Stimulated activated CD4-positive, alpha-beta T cell treated with anti-CD3 and anti-CD28 coated beads, Interleukin-15, amount 100 ng/mL, for 24 hours (primary cell): Measurements from ENCODE around the gene TSGA10.
"Not testable (repeated sequence)": the region's sequence is repeated elsewhere in the genome, so short reads cannot be mapped to it uniquely, and the experiment has no call there.

Source experiments
- DNase-seq: peaks from one replicate; pipeline ENCODE4 v3.0.0-alpha.2; 2020

Gene TSGA10

GRCh38 chr2:99154643-99155536 lies at the start of gene TSGA10, which contains the start of gene LIPT1:
Gene TSGA10, minus strand, starts transcription at chr2:99154942. Its CDS starts 45,503 bp downstream, at chr2:99109439.
Gene LIPT1, plus strand, starts transcription at chr2:99154967. Its CDS starts 6,991 bp downstream, at chr2:99161958.
- DNase-seq: peak; percentile 95

GRCh38 chr2:99201959-99202678 lies 47.4 kb upstream of the TSGA10 start:
- no peak for DNase-seq

DNA sequence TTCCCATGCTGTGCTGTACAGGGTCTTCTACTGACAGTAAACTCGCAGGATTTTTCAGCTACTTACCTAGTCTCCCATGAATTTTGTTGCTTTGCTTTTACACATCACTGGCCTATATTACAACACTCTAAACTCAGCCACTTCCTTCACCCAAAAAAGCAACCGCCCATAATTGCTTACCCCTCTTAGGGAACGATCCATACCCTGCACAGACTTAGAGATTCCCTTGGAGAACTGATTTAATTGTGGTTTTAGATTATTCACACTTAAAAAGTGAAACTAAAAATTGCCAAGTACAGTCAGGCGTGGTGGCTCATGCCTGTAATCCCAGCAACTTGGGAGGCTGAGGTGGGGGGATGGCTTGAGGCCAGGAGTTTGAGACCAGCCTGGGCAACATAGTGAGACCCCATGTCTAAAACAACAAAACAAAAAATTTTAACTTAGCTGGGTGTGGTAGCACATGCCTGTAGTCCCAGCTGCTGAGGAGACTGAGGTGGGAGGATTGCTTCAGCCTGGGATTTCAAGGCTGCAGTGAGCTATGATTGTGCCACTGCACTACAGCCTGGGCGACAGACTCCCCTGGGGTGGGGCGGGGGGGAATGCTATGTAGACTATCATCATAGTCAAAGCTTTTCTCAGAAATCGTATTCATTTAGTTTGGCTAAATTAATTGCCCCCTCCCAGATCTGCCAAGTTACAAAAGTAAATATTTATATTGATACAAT lies 45.5 kb upstream of the TSGA10 start:
- no peak for DNase-seq

- no peak for DNase-seq
These were observed 43.5 kb upstream of the TSGA10 start for GRCh38 chr2:99198103-99198841.

DNA sequence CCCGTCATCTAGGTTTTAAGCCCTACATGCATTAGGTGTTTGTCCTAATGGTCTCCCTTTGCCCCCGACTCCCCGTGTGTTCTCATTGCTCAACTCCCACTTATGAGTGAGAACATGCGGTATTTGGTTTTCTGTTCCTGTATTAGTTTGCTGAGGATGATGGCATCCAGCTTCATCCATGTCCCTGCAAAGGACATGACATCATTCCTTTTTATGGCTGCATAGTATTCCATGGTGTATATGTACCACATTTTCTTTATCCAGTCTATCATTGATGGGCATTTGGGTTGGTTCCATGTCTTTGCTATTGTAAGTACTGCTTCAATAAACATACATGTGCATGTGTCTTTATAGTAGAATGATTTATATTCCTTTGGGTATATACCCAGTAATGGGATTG lies 37.6 kb upstream of the TSGA10 start:
- DNase-seq: not testable (repeated sequence)

DNA sequence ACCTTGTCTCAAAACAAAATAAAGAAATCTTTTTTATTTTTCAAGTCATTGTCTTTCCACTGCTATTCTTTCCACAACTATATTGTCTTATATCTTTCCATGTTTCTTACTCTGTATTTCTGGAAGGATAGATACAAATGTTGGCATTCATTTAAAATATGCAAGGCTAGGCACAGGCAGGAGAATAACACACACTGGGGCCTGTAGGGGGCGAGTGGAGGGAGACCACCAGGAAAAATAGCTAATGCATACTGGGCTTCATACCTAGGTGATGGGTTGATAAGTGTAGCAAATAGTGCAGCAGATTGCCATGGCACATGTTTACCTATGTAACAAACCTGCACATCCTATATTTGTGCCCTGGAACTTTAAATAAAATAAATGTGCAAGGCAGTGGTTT lies 35.8 kb upstream of the TSGA10 start:
- no peak for DNase-seq

GRCh38 chr2:99188357-99188756 lies 33.6 kb upstream of the TSGA10 start:
- no peak for DNase-seq

- DNase-seq: no peak
These were observed 32.3 kb upstream of the TSGA10 start for GRCh38 chr2:99187011-99187410.

- DNase-seq: no peak
These were observed 30.1 kb upstream of the TSGA10 start for GRCh38 chr2:99184811-99185210.

DNA sequence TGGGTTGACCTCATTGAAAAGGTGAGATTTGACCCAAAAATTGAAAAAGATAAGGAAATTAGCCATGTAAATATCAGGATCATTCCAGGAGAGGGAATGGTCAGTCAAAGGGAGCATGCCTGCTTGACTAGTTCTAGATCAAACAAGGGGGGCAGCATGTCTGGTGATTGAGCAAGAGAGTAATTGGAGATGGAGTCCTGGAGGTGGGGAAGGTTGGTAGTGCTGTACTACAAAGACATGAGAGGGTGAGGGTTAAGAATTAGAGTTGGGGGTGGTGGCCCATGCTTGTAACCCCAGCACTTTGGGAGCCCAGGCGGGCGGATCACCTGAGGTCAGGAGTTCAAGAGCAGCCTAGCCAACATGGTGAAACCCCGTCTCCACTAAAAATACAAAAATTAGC lies 28.3 kb upstream of the TSGA10 start:
- no peak for DNase-seq

DNA sequence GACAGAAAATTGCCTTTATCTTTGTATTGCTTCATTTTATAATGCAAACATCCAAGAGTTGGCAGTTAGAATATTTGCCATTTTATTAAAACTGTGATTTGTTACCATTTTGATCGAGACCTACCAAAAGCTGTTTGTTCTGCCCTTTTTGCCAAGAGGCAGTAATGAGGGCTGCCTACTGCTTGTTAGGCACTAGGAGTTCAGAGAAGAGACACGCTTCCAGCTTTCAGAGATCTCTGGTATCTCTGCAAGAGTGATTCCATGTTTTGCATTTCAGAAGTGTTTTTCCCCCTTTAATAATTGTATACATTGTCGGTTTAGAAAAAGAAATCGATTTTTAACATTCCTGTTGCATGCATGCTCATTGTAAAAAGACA lies 26.9 kb upstream of the TSGA10 start:
- no peak for DNase-seq

GRCh38 chr2:99180755-99181623 lies 26.2 kb upstream of the TSGA10 start, which contains the start of the genes MITD1 and MRPL30:
Gene MITD1, minus strand, starts transcription at chr2:99181058. Its CDS starts 77 bp downstream, at chr2:99180981.
Gene MRPL30, plus strand, starts transcription at chr2:99181184. Its CDS starts 5,020 bp downstream, at chr2:99186204.
- DNase-seq: peak; percentile 89

- DNase-seq: no peak
These were observed 16.8 kb upstream of the TSGA10 start for GRCh38 chr2:99171377-99172140.

DNA sequence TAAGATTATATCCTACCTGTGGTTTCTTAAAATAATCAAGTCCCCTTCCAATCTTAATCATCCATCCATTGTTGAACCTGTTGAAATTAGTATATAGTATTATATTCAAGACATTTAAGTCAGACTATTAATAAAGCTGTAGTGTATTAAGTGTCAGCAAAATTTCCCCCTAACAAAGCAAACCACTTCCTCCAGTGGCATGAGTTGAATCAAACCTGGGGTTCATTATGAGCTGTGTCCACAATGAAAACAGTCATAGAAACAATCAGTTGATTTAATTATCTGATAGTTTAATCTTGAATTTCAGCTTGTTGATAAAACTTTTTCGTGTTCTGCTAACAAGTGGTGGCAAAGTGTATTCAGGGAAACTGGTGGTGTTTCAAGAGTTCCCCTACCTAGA lies 14.8 kb upstream of the TSGA10 start:
- no peak for DNase-seq

DNA sequence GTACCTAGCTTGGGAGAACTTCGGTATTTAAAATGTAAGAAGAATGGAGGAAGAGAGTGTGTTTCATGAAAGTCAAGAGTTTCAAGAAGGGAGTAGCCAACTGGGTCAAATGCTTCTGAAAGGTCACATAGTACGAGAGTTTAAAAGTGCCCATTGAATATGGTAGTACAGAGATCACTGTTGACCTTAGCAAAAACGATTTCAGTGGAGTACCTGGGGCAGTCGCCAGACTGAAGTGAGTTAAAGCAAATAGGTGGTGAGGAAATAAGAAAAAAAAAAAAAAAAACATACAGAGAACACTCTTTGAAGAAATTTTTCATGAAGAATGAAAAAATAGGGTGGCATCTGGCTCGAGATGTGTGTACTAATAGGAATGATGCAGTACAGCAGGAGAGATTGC lies 11.5 kb upstream of the TSGA10 start:
- no peak for DNase-seq

DNA sequence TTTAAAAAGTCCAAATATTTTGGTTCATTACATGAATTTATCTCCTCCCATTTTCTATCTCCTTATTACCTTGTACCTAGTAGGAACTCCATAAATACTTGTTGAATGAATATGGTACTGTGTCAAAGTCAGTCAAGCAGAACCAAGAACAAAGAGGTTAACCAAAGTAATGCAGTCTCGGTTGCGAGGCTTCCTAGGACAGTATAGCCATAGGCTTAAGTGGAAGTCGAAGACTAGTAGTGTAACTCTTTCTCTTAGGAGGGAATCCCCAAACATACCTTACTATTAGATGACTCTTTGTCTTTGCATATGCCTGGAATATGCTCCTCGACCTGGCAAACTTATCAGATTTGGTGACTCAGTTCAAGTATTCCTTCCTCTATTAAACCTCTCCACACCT lies 4.9 kb upstream of the TSGA10 start:
- no peak for DNase-seq

DNA sequence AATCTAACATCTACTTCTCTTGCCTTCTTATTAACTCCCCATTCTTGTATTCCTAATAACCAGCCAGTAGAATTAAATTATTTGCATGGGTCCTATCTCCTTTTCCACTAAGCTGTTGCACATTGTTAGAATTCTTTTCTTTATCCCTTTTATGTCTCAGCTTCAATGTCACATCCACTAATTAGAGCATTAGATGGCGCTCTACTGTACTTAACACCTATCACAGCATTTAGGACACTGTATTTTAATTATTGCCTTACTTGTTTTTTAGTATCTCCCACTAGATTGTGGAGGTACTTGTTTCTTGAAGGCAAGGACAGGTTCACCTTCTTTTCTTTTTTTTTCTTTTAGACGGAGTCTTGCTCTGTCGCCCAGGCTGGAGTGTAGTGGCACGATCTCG lies 3.9 kb upstream of the TSGA10 start:
- DNase-seq: no peak

DNA sequence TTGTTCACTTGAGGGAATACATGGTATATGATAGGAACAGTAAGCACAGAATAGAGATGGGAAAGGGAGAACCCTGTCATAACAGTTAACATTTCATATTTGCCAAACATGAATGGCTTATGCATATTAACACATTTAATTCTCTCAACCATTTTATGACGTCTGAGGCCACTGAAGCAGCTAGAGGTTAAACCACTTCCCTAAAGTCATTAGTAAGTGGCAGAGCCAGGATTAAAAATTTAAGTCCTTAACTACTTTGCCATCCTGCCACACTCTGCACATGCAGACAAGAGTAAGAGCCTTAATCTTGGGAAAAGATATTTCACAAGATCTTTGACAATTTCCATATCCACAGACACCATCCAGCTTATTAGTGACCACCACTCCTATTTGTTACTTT lies 2.1 kb upstream of the TSGA10 start:
- no peak for DNase-seq

- no peak for DNase-seq
These were observed 679 bp downstream of the TSGA10 start for GRCh38 chr2:99153921-99154604.
